Measurements from ENCODE around the gene DCAKD.
A peak's percentile ranks its signal among the peaks of the same experiment; 100 is the strongest.

DCAKD gene

DNA sequence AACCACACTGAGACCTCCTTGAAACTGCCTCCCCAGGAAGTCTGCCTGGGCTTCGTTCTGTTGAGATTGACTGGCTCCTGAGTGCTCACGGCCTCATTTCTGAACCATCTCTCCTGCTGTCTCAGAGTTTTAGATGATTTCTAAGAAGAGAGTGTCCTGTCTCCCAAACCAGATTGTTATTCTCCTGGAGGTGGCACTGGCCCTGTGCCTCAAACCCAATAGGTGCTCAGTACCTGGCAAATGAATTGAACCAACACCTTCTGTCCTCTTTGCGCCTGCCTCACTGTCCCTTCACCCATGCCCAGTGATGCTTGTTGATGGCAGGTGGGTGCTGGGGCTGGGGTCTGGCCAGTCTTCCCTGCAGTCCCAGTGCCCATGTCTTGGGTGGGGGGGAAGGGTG is 47.0 kb downstream of the DCAKD start:
- no peak for DNase-seq (ENCODE audit: low spot score)
- no peak for FAIRE-seq

- no peak for FAIRE-seq
- DNase-seq (ENCODE audit: low spot score): no peak
Observed at GRCh38 chr17:45003877-45004276, 47.6 kb downstream of the DCAKD start.

DNA sequence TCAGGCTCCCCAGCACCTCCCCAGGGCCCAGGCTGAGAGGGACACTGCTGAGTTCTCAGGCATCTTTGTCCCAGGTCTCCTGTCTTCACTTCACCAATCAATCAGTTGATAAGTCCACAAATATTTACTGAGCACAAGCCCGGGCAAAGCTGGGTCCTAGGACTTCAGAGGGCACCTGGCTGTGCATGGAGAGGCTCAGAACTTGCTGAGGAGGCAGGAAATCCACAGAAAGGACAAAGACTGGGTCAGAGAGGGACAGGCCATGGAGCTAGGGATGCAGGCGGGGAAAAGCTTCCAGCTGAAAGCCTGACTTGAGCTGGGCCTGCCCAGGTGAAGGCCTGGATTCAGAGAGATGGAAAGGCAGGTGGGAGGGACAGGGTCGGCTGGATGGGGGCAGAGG is 50.1 kb downstream of the DCAKD start:
- DNase-seq (ENCODE audit: low spot score) (no peak), FAIRE-seq (no peak)

- FAIRE-seq (no peak), DNase-seq (ENCODE audit: low spot score) (no peak)
Observed at GRCh38 chr17:44999433-44999832, 52.0 kb downstream of the DCAKD start.

GRCh38 chr17:44998646-44999045 is 52.8 kb downstream of the DCAKD start:
- DNase-seq (ENCODE audit: low spot score) (no peak), FAIRE-seq (no peak)

DNA sequence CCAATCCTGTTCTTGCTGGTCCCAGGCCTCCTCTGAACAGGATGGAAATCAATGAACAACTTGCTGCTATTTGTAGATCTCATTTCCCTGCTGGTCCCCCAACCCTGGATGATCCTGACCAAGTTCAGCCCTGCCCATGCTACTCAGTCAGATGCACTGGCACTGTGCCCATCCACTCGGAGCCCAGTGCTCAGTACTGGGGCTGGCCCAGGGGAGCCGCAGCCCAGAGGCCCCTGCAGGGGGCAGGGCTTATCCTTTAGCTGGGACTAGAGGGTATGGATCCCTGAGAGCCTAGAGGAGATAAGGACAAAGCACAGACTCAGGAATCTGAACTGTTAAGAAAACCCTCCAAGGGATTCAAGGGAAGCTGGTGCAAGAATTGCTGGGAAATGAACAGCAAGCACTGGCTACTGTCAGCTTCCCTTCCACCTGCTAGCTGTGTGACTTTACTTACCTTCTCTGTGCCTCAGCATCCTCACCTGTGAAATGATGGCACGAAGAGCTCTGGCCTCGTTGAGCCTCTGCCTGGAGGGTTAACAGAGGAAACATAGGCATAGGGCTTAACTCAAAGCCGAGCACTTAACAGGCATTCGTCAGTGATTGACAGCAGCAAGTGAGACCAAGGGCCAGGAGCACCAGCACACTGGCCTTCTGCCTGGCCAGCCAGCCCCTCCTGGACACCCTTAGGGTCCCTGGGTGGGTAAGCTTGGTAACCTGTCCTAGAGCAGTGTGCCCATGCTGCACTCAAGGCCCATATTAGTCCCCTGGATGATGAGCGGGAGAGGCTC is 53.5 kb downstream of the DCAKD start:
- no peak for FAIRE-seq
- DNase-seq (ENCODE audit: low spot score): no peak

- DNase-seq (ENCODE audit: low spot score) (no peak), FAIRE-seq (no peak)
Observed at GRCh38 chr17:44996304-44996703, 55.1 kb downstream of the DCAKD start.

DNA sequence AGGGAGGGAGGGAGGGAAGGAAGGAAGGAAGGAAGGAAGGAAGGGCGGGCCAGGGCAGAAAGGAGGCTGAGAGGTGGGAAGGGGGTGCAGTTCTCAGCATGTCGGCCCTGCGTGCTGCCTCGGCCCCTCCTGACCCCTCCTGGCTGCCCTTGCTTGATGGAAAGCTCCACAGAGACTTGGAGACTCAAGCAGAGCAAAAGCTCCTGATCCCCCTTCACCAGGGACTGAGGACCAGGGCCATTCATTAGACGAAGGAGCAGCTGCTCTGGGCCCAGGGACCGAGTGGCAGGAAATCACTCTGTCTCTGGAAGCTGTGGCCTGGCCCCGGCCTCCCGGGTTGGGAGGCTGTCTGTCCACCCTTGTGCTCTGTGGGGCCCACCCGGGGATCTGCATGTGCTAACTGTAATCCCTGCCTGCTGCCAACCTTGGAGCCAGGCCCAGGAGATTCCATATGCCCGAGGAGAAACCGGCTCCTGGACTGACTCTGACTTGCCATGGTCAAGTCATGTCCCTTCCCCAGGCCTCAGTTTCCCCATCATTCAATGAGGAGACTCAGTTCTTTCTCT is 55.9 kb downstream of the DCAKD start:
- no peak for DNase-seq (ENCODE audit: low spot score)
- FAIRE-seq: no peak

DNA sequence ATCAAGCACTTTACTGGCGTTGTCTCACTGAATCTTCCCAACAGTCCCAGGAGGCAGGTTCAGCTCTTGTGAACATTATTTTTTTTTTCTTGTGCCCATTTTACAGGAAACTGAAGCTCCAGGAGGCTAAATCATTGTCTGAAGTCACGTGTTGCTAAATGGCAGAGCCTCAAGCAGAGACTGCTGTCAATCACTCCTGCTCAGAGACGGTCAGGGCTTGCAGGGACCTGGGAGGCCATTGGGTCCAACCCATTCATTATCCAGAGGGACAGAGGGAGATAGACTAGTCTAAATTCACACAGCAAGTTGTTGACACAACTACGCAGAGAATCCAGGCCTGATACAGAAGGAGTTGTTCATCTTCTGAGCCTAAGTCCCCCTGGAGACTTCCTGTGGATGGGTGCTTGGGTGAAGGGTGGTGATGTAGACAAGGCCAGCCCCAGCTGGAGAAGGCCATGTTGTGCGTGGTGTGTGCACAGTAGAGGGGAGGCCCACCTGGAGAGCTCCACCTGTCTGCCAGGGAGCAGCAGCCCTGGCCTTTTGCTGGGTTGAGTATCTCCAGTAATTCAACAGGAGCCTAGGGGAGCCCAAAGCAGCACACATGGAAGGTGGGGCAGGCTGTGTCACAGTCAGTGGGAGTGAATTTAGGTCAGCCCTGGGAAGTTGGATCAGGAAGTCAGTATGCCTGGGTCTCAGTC is 59.0 kb downstream of the DCAKD start:
- DNase-seq (ENCODE audit: low spot score) (no peak), FAIRE-seq (no peak)

GRCh38 chr17:44990994-44991393 is 60.4 kb downstream of the DCAKD start:
- DNase-seq (ENCODE audit: low spot score) (no peak), FAIRE-seq (no peak)

GRCh38 chr17:44989552-44990138 is 61.8 kb downstream of the DCAKD start:
- DNase-seq (ENCODE audit: low spot score) (no peak), FAIRE-seq (no peak)

- FAIRE-seq (no peak), DNase-seq (ENCODE audit: low spot score) (no peak)
Observed at GRCh38 chr17:44988044-44988942, 63.1 kb downstream of the DCAKD start.

DNA sequence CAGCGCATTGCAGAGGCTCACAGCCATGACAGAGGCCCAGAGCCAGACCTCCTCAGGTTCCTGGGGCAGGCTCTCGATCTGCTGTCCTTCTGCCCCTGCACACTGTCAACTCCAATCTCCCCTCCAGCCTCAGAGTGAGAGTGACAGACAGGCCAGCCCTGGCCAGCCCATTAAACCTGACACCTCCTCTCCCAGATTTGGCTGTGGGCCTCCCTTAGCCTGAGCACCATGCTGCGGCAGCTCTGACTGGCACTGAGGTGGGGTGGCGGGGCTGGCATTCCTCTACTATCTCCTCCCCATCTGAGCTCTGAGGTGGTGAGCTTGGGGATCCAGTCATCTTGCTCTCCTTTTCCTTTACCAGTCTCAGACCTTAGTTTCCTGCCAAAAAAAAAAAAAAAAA is 67.9 kb downstream of the DCAKD start:
- no peak for FAIRE-seq
- no peak for DNase-seq (ENCODE audit: low spot score)

- FAIRE-seq (no peak), DNase-seq (ENCODE audit: low spot score) (no peak)
Observed at GRCh38 chr17:44982113-44982702, 69.2 kb downstream of the DCAKD start.

DNA sequence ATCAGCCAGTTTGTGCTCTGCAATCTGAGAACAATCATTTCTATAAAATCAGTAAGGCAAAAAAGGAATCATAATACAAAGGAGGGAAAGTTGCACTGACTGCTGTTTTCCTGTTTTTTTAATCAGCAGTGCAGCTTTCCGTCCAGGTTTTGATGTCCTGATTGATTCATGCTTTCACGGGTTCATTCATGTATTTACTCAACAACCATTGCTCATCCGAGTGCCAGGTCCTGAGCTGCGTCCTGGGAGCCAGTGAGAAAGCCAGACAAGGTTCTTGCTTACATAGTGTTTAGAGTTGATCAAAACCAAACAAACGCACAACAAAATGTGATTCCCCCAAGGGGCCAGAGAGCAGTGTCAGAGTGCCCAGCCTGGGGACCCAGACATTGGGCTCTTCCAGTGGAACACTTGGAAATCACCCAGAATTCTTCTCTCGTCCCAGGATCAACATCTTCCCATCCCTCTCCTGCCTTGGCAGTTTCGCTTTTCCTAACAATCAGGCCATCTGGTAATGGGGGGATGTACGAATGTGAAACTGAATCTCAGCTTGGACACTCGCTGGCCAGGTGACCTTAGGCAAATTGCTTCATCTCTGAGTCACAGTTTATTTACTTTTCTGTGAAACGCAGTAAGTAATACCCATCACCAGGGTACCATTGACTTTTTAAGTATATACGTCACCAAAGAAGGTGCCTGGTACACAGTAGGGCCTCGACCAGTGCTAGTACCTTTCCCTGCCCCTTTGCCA is 70.0 kb downstream of the DCAKD start:
- DNase-seq (ENCODE audit: low spot score): peak; percentile 38

GRCh38 chr17:44979426-44979995 is 71.9 kb downstream of the DCAKD start:
- no peak for FAIRE-seq

More for the DNA sequence above, 70.0 kb downstream of the DCAKD start:
- FAIRE-seq: peak; percentile 31

DNA sequence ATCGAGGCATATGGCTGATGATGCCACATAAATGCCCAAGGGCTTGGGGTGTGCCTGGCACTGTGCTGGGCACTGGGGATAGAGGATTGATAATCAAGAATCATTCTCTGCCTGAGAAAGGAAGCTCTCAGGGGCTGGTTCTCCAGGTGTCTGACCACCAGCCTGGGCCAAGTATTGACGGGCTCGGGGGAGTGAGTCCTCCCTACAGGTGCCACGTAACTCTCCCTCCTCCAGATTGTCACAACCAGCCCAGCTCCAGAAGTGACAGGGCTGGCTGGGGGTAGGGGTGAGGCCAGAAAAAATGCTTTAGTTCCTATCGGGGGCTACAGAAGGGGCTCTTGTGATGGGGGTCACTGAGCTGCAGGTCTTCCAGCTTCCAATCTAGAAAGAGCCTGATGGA is 72.6 kb downstream of the DCAKD start:
- no peak for FAIRE-seq
- DNase-seq (ENCODE audit: low spot score): no peak

More at GRCh38 chr17:44979426-44979995, 71.9 kb downstream of the DCAKD start:
- no peak for DNase-seq (ENCODE audit: low spot score)

GRCh38 chr17:44977814-44978550 is 73.5 kb downstream of the DCAKD start:
- DNase-seq (ENCODE audit: low spot score) (no peak), FAIRE-seq (no peak)

DNA sequence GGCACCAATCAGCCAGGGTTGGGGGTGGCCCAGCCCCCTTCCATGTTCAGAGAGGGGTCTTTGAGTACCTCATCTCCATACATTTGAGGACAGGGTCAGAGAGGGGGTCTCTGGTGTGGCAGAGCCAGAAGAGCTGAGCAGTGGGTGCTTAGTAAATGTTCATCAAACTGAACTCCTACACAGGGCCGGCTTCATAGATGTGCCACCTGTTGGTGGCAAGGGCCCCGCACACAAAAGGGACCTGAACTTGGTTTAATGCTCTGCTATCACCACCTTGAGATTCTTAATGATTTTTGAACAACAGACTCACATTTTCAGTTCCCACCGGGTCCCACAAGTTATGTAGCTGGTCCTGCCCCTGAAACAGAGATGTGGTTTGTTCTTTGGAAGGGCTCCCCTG is 74.4 kb downstream of the DCAKD start:
- DNase-seq (ENCODE audit: low spot score) (no peak), FAIRE-seq (no peak)
